GM12864 (cell line): ENCODE measurements around the gene IGFBP7.
A peak's percentile ranks its signal among the peaks of the same experiment; 100 is the strongest.

Experiments used
- DNase-seq: peaks from one replicate; pipeline ENCODE4 v3.0.0-alpha.2; 2011; ENCODE audit warnings: low read depth
- H3K4me3 ChIP-seq: 2 replicates; pipeline ENCODE4 v1.5.1; 2011; ENCODE audit warnings: mild to moderate bottlenecking, low read depth, low read length, control low read depth
- TF ChIP-seq, protein P1 (sequence below): IDR thresholded peaks from 2 replicates; pipeline ENCODE4 v1.5.1; 2011; ENCODE audit warnings: low read depth, mild to moderate bottlenecking, moderate library complexity, low read length, control low read depth, inconsistent platforms; ENCODE audit errors: missing control alignments

IGFBP7 gene, protein sequence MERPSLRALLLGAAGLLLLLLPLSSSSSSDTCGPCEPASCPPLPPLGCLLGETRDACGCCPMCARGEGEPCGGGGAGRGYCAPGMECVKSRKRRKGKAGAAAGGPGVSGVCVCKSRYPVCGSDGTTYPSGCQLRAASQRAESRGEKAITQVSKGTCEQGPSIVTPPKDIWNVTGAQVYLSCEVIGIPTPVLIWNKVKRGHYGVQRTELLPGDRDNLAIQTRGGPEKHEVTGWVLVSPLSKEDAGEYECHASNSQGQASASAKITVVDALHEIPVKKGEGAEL

DNA sequence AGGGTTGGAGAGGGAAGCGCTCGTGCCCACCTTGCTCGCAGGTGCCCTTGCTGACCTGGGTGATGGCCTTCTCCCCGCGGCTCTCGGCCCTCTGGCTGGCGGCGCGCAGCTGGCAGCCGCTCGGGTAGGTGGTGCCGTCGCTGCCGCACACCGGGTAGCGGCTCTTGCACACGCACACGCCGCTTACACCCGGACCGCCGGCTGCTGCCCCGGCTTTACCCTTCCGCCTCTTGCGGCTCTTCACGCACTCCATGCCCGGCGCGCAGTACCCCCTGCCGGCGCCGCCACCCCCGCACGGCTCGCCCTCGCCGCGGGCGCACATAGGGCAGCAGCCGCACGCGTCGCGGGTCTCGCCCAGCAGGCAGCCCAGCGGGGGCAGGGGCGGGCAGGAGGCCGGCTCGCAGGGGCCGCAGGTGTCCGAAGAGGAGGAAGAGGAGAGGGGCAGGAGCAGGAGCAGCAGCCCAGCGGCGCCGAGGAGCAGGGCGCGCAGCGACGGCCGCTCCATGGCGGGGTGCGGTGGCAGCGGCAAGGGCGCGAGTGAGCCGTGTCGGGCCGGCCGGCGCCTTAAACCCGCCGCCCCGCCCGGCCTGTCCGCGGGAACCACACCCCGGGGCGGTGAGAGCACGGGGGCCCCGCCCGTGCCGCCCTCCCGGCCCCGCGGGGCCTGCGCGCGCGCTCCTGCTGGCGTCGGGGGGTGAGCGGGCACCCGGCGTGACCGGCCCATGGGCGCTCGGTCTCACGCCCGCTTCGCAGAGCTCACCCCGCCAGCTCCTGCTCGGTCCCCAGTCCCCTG, at the start of gene IGFBP7:
Gene IGFBP7 (minus strand): TSS at position 539 of the 793 bp plus-strand sequence. CDS start 34 bp downstream, at position 505.
- H3K4me3 ChIP-seq, result peak within 1 kb of the TSS; percentile 23
- TF ChIP-seq, protein P1, sequence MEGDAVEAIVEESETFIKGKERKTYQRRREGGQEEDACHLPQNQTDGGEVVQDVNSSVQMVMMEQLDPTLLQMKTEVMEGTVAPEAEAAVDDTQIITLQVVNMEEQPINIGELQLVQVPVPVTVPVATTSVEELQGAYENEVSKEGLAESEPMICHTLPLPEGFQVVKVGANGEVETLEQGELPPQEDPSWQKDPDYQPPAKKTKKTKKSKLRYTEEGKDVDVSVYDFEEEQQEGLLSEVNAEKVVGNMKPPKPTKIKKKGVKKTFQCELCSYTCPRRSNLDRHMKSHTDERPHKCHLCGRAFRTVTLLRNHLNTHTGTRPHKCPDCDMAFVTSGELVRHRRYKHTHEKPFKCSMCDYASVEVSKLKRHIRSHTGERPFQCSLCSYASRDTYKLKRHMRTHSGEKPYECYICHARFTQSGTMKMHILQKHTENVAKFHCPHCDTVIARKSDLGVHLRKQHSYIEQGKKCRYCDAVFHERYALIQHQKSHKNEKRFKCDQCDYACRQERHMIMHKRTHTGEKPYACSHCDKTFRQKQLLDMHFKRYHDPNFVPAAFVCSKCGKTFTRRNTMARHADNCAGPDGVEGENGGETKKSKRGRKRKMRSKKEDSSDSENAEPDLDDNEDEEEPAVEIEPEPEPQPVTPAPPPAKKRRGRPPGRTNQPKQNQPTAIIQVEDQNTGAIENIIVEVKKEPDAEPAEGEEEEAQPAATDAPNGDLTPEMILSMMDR, result no peak
- DNase-seq, result no peak

DNA sequence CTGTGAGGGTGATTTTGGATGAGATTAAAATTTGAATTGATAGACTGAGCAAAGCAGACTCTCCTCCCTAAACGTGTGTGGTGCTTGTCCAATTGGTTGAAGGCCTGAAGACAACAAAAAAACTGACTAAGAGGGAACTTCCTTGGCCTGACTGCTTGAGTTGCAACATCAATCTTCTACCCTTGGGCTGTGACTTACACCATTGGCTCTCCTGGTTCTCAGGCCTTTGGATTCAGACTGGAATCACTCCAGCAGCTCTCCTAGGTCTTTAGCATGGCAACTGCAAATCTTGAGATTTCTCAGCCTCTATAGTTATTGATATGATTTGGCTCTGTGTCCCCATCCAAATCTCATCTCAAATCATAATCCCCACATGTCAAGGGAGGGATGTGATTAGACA, 49.7 kb upstream of the IGFBP7 start:
- TF ChIP-seq, protein P1, result no peak
- H3K4me3 ChIP-seq, result no peak overlapping the region
- DNase-seq, result no peak

DNA sequence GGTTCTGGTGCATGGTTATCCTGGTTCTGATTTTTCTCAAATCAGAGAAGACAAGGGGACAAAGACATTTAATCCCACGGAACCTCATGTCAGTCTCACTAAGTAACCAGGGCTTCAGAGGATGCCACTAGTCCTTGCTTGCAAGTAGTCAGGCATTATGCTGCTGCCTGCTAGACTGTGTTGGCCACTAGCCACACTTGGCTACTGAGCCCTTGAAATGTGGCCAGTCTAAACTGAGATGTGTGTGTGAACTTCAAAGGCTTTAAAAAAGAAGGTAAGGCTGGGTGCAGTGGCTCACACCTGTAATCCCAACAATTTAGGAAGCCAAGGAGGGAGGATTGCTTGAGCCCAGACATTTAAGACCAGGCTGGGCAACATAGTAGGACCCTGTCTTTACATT, 48.6 kb upstream of the IGFBP7 start:
- DNase-seq, result no peak
- no peak overlapping the region for H3K4me3 ChIP-seq
- TF ChIP-seq, protein P1, result no peak

DNA sequence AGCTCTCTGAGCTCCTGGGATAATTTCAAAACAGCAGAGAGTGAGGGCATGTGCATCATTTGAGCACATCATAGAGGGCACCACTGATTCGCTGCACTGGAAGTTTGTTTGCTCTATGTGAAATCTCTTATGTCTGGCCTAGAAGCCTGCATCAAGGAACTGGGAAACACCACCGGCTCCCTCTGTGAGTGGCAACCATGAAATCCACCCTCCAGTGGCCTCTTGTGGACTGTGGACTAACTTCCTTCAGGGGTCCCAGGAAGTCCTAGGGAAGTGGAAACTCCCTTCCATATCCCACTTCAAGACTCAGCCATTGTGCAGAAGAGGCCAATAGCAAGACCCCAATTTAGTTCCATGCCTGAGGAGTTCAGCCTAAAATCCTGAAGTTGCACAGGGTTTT, 48.0 kb upstream of the IGFBP7 start:
- H3K4me3 ChIP-seq, result no peak overlapping the region
- TF ChIP-seq, protein P1, result no peak
- no peak for DNase-seq

DNA sequence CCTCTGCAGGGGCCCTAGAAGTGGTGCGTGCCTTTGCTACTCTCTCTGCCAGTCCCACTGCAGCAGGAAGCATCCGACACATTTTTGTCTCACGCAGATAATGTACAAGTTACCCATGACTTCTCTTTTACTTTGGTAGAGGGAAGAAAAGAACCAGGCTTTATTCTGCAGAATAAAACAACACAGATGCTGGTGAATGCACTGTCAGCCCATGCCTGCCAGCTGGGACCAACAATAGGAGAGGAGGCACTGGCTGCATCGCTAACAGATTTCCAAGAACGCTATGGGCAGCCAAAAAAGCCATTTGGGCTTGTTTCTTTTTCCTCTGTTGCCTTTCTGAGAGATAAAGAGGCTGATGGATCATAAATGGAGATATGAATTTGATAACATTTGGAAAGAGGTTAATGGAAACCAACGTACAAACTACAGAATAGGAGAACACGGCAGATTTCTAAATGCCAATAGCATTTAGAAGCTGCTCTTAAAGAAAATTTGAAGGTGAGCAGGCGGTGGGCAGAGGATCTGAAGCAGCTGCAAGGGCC, 47.5 kb upstream of the IGFBP7 start:
- no peak overlapping the region for H3K4me3 ChIP-seq

DNA sequence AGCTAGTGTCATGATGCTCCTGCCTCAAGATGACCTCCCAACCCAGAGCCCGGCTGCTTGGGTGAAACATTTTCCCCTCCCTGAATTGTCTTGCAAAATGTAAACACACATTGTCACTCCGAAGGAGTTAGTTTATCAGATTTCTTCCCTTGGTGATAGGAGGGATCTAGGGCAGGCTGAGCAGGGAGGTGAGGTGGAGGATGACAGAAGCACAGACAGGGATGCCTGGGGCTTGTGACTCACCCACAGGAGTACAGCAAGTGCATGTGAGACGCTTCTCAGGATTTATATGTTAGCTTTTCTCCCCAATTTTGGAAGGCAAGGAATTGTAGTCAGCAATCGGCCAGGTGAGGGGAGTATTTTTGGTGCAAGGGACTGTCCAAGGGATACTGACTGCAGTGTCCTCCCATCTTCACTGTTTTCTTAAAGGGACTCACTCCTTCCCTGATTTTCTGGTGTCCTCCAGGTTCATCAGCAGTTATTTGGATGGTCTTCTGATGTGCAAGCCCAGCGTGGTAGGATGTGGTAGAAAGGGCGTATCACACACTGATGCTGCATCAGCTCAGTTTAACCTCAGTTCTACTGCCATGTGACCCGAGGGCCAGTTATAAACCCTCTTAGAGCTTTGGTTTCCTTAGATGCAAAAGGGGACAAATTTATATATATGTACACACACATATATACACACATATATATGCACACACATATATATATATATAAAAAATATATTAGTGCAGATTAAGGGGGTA, 46.2 kb upstream of the IGFBP7 start:
- no peak overlapping the region for H3K4me3 ChIP-seq
- TF ChIP-seq, protein P1, result no peak
- no peak for DNase-seq

More for the DNA sequence above, 47.5 kb upstream of the IGFBP7 start:
- no peak for DNase-seq
- TF ChIP-seq, protein P1, result no peak
